Activated CD4-positive, alpha-beta memory T cell treated with anti-CD3 and anti-CD28 coated beads, Interleukin-2, amount 10 ng/mL, durations not matched to agents 7 days and 5 days (primary cell): ENCODE results near the gene ALK. TPM values are rescaled to one million over a fixed set of nuclear protein-coding genes. Genes with fewer than 3 reads are reported as not detected.

Experiments
- CTCF ChIA-PET: fragments of 350-600 bp; sonication (Branson Sonifier 250); formaldehyde crosslinking; loops from one replicate; lab custom pipeline; 2021; ENCODE audit warnings: antibody characterized with exemption, inconsistent platforms; lab: Charles Lee
- POLR2A ChIA-PET: fragments of 350-600 bp; sonication (Branson Sonifier 250); formaldehyde crosslinking; loops from one replicate; lab custom pipeline; 2021; ENCODE audit warnings: antibody characterized with exemption; lab: Charles Lee
- DNase-seq: peaks from one replicate; pipeline ENCODE4 v3.0.0-alpha.2; 2020
- H3K27ac Mint-ChIP-seq: one replicate; pipeline ENCODE4 v1.8.0; 2021; ENCODE audit warnings: mild to moderate bottlenecking, mixed read lengths
- H3K27me3 Mint-ChIP-seq: one replicate; pipeline ENCODE4 v1.8.0; 2021; ENCODE audit warnings: mixed read lengths
- H3K36me3 Mint-ChIP-seq: one replicate; pipeline ENCODE4 v1.8.0; 2021; ENCODE audit warnings: low read depth, mixed read lengths
- H3K4me1 Mint-ChIP-seq: one replicate; pipeline ENCODE4 v1.8.0; 2021; ENCODE audit warnings: mixed read lengths
- H3K4me3 Mint-ChIP-seq: one replicate; pipeline ENCODE4 v1.8.0; 2021; ENCODE audit warnings: mild to moderate bottlenecking, mixed read lengths
- H3K9me3 Mint-ChIP-seq: one replicate; pipeline ENCODE4 v1.8.0; 2021; ENCODE audit warnings: mixed read lengths
- total RNA-seq, 2 experiments: library from RNA; stranded (reverse); gene quantifications; one replicate each; pipeline ENCODE4 v1.2.3, GENCODE V29; 2021

The ALK gene
- total RNA-seq, 2 experiments from 2014 or later: not detected

GRCh38 chr2:29193681-29194080 is 727.7 kb downstream of the ALK start:
- H3K9me3 Mint-ChIP-seq: no peaks in the 10 kb centered on the region
- ChIA-PET POLR2A (no interaction called here), CTCF (interaction anchor here (0.6 kb wide), 1 partner anchor 235 kb away, joined by 3 read pairs; no protein-coding TSS in a partner anchor)
- no peaks in the 10 kb centered on the region for H3K27me3 Mint-ChIP-seq
- H3K27ac Mint-ChIP-seq: no peak overlapping the region
- no peak overlapping the region for H3K4me3 Mint-ChIP-seq
- H3K36me3 Mint-ChIP-seq: no peaks in the 10 kb centered on the region
- no peaks in the 10 kb centered on the region for H3K4me1 Mint-ChIP-seq
- no peak for DNase-seq

DNA sequence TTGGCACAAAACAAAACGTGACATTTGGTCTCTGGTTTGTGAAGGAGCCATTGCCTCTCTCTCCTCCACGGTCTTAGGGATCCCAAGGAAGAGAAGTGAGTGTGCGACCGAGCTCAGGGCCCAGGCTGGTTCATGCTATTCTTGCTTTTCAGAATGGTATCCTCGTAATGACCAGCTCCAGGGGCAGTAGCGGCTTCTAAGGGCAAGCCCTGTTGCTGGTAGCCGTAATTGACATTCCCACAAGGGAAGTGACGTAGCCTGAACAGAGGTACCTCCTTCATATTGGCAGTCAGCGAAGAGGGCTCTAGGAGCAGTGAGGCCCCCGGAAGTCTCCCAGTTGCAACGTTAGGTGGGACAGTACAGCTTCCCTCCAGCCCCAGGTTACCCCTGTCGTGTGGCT is 728.3 kb downstream of the ALK start:
- ChIA-PET POLR2A (interaction anchor here (0.8 kb wide), 1 partner anchor 183 kb away, joined by 3 read pairs; no protein-coding TSS in a partner anchor), CTCF (interaction anchor here (0.6 kb wide), 1 partner anchor 234 kb away, joined by 3 read pairs; no protein-coding TSS in a partner anchor)
- DNase-seq: no peak
- H3K27ac Mint-ChIP-seq: no peak overlapping the region
- no peaks in the 10 kb centered on the region for H3K9me3 Mint-ChIP-seq
- no peaks in the 10 kb centered on the region for H3K27me3 Mint-ChIP-seq
- no peak overlapping the region for H3K4me3 Mint-ChIP-seq
- H3K4me1 Mint-ChIP-seq: no peaks in the 10 kb centered on the region
- peaks cover 1% of the 10 kb centered on the region for H3K36me3 Mint-ChIP-seq

DNA sequence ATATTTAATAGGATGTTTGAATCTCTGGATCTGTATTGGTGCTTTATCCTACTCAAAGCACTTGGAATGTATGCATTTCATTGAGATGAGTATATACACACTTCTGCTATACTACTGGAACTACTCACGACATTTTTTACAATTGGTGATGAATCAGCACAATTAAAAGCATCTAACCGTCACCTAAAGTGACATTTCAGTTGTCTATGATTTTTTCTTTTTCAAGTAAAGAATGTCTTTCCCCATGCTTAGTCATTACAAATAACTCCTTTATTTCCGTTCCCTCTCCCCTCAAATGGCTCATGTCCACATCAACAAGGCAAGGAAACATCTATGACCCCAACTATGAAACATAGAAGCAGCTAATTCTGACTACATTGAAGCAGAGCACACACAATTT is 728.9 kb downstream of the ALK start:
- Mint-ChIP-seq H3K4me3 (no peak overlapping the region), H3K4me1 (no peaks in the 10 kb centered on the region), H3K27me3 (no peaks in the 10 kb centered on the region), H3K9me3 (peaks cover 2% of the 10 kb centered on the region), H3K36me3 (peaks cover 7% of the 10 kb centered on the region), H3K27ac (no peak overlapping the region)
- POLR2A ChIA-PET: interaction anchor here (0.8 kb wide), 1 partner anchor 183 kb away, joined by 3 read pairs; no protein-coding TSS in a partner anchor
- CTCF ChIA-PET: no interaction called here
- DNase-seq: no peak

DNA sequence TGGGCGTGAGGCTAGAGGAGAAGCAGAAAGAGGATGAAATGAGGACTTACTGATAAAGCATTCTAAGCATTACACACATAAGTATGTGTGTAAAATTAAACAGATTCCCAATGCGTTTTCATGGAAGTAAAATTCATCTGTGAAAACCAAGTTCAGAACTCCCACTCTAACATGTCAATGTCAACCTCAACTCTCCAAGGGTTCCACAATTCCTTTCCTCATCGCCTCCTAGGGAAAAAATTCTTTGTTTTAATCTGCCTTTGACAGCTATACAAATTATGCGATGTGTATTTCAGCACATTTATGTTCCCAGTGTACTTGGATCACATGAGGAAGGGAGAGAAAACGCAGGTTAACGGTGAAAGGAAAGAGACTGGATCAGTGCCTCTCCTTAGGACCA is 729.6 kb downstream of the ALK start:
- H3K36me3 Mint-ChIP-seq: peaks cover 11% of the 10 kb centered on the region
- no peak for DNase-seq
- H3K27me3 Mint-ChIP-seq: no peaks in the 10 kb centered on the region
- H3K4me3 Mint-ChIP-seq: no peak overlapping the region
- ChIA-PET CTCF (no interaction called here), POLR2A (no interaction called here)
- peaks cover 4% of the 10 kb centered on the region for H3K9me3 Mint-ChIP-seq
- H3K27ac Mint-ChIP-seq: no peak overlapping the region
- H3K4me1 Mint-ChIP-seq: no peaks in the 10 kb centered on the region

- Mint-ChIP-seq H3K36me3 (peaks cover 23% of the 10 kb centered on the region), H3K9me3 (peaks cover 4% of the 10 kb centered on the region), H3K27ac (no peak overlapping the region), H3K27me3 (no peaks in the 10 kb centered on the region), H3K4me1 (no peaks in the 10 kb centered on the region), H3K4me3 (no peak overlapping the region)
- no peak for DNase-seq
- ChIA-PET CTCF (interaction anchor here (0.6 kb wide), 1 partner anchor 310 kb away, joined by 3 read pairs; no protein-coding TSS in a partner anchor), POLR2A (no interaction called here)
Measured at GRCh38 chr2:29189052-29189451, 732.3 kb downstream of the ALK start.

DNA sequence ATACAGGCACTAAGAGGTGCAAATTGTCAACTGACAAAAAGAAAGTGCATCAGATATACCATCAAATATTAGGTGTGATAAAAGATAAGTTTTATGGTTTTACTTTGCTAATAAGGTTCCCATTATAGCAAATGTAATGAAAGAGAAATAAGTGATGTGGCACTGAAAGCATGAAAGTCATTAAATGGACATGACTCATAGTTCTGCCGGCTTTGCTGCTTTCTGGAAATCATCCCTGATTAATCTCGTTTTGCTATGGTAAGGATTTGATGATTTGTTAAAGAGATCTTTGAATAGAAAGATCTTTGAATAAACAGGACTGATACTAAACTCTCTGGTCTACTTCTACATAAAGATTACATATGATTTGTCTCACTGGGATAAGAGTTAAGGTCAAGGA is 733.5 kb downstream of the ALK start:
- ChIA-PET CTCF (no interaction called here), POLR2A (no interaction called here)
- H3K9me3 Mint-ChIP-seq: peaks cover 4% of the 10 kb centered on the region

DNA sequence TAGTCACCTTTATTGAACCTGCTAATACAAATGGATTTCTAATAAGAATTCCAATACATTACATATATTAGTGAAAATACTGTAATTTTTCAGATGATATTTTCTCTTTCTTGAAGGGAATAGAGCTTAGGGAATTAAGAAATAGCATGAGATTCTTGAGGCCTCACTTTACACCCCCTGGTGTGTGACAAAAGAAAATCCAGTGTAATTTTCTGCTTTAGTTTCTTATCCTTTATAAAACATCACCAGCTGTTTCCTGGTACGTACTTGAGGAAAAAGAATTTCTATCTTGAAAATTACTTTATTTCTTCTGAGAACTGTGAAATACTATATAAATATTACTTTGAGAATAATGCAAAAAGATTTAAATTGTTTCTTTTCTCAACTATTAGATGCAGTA is 734.6 kb downstream of the ALK start:
- ChIA-PET POLR2A (no interaction called here), CTCF (no interaction called here)
- Mint-ChIP-seq H3K27me3 (no peaks in the 10 kb centered on the region), H3K36me3 (peaks cover 30% of the 10 kb centered on the region), H3K27ac (no peak overlapping the region), H3K4me3 (no peak overlapping the region), H3K4me1 (no peaks in the 10 kb centered on the region), H3K9me3 (peaks cover 4% of the 10 kb centered on the region)
- DNase-seq: no peak

More for the DNA sequence above, 733.5 kb downstream of the ALK start:
- no peak for DNase-seq
- Mint-ChIP-seq H3K27me3 (no peaks in the 10 kb centered on the region), H3K4me1 (no peaks in the 10 kb centered on the region), H3K4me3 (no peak overlapping the region), H3K27ac (no peak overlapping the region), H3K36me3 (peaks cover 26% of the 10 kb centered on the region)

GRCh38 chr2:29184531-29184930 is 736.9 kb downstream of the ALK start:
- no peak overlapping the region for H3K27ac Mint-ChIP-seq
- CTCF ChIA-PET: no interaction called here
- no peak overlapping the region for H3K4me3 Mint-ChIP-seq
- no peaks in the 10 kb centered on the region for H3K27me3 Mint-ChIP-seq
- H3K9me3 Mint-ChIP-seq: peaks cover 4% of the 10 kb centered on the region
- POLR2A ChIA-PET: no interaction called here
- no peaks in the 10 kb centered on the region for H3K4me1 Mint-ChIP-seq
- peaks cover 37% of the 10 kb centered on the region for H3K36me3 Mint-ChIP-seq
- no peak for DNase-seq

- Mint-ChIP-seq H3K27ac (no peak overlapping the region), H3K9me3 (peaks cover 4% of the 10 kb centered on the region), H3K36me3 (peaks cover 34% of the 10 kb centered on the region), H3K4me1 (no peaks in the 10 kb centered on the region), H3K4me3 (no peak overlapping the region), H3K27me3 (no peaks in the 10 kb centered on the region)
- POLR2A ChIA-PET: no interaction called here
- CTCF ChIA-PET: no interaction called here
- DNase-seq: no peak
Measured at GRCh38 chr2:29182920-29183319, 738.5 kb downstream of the ALK start.

- ChIA-PET POLR2A (interaction anchor here (1.0 kb wide), 1 partner anchor 169 kb away, joined by 3 read pairs; no protein-coding TSS in a partner anchor), CTCF (interaction anchor here (0.9 to 1.2 kb wide), 2 partner anchors 167 to 226 kb away, joined by 3 to 4 read pairs; no protein-coding TSS in a partner anchor)
- Mint-ChIP-seq H3K27me3 (no peaks in the 10 kb centered on the region), H3K4me3 (no peak overlapping the region), H3K9me3 (peaks cover under 1% of the 10 kb centered on the region), H3K27ac (no peak overlapping the region), H3K36me3 (peaks cover 30% of the 10 kb centered on the region), H3K4me1 (no peaks in the 10 kb centered on the region)
- DNase-seq: no peak
Measured at GRCh38 chr2:29182334-29182733, 739.1 kb downstream of the ALK start.

GRCh38 chr2:29175338-29175737 is 746.0 kb downstream of the ALK start:
- Mint-ChIP-seq H3K4me1 (no peaks in the 10 kb centered on the region), H3K9me3 (no peaks in the 10 kb centered on the region), H3K27ac (no peak overlapping the region), H3K4me3 (no peak overlapping the region), H3K36me3 (peaks cover 30% of the 10 kb centered on the region), H3K27me3 (no peaks in the 10 kb centered on the region)
- ChIA-PET CTCF (no interaction called here), POLR2A (no interaction called here)
- no peak for DNase-seq

DNA sequence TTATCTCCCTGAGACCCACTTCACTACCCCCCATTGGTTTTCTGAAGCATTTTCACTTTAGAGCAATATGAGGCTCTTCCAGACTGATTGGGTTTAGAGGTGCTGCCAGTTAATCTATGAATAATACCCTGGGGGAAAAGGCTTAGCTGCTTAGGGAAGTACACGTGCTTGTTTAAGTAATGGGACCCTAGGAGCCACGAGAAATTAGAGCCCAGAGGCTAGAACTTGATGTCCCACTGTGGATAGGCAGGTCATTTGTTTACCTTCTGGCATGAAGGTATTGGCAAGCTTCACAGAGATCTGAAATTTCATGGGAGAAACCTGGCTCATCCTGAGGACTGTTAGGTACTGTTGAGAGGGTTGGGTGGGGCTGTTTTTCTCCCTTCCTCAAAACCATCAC is 746.4 kb downstream of the ALK start:
- no peak overlapping the region for H3K4me3 Mint-ChIP-seq
- no peaks in the 10 kb centered on the region for H3K27me3 Mint-ChIP-seq
- H3K36me3 Mint-ChIP-seq: peaks cover 30% of the 10 kb centered on the region
- no peaks in the 10 kb centered on the region for H3K4me1 Mint-ChIP-seq
- H3K27ac Mint-ChIP-seq: no peak overlapping the region
- ChIA-PET POLR2A (no interaction called here), CTCF (no interaction called here)
- no peaks in the 10 kb centered on the region for H3K9me3 Mint-ChIP-seq
- DNase-seq: no peak

GRCh38 chr2:29166242-29167039 is 754.9 kb downstream of the ALK start:
- H3K4me3 Mint-ChIP-seq: no peak overlapping the region

More at GRCh38 chr2:29166242-29167039, 754.9 kb downstream of the ALK start:
- H3K27ac Mint-ChIP-seq: no peak overlapping the region
- POLR2A ChIA-PET: no interaction called here
- H3K36me3 Mint-ChIP-seq: peaks cover 22% of the 10 kb centered on the region
- CTCF ChIA-PET: no interaction called here
- no peaks in the 10 kb centered on the region for H3K9me3 Mint-ChIP-seq
- no peaks in the 10 kb centered on the region for H3K27me3 Mint-ChIP-seq
- DNase-seq: no peak
- no peaks in the 10 kb centered on the region for H3K4me1 Mint-ChIP-seq
